Measurements from ENCODE around the gene MACROD2.
"Not testable (repeated sequence)": the region's sequence is repeated elsewhere in the genome, so short reads cannot be mapped to it uniquely, and the experiment has no call there.

Gene MACROD2

DNA sequence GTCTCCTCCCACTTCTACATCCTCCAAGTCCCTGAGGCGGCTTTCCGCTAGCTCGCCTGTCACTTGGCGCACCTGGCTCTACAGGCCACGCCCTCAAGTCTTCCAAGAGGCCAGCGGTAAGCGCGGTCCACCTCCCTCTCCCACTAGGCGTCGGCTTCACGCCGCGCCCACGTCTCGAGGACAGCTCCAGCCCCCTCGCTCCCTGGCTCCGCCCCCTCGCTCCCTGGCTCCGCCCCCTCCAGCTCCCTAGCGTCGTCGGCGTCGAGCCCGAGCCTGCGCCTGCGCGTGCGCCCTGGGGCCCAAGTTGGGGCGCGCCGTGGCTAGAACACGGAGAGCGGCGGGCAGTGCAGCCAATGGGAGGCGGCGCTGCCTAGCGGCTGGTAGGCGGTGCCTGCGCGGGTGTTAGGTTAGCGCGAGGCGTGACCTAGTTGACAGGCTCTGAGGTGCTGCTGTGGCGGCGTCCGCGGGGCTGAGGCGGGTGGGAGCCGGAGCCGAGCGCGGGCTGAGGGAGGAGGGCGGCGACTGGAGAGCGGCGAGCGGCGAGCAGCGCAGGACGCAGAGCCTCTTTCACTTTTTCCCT lies at the start of gene MACROD2:
TSS of gene MACROD2 (plus strand) at position 431 of the 580 bp plus-strand sequence.
- DNase-seq (ENCODE audit: low read depth in 4 of 4, low spot score in 1 of 4) = peak in 3 of 4 experiments; percentile 1 to 19 (median 13)

DNA sequence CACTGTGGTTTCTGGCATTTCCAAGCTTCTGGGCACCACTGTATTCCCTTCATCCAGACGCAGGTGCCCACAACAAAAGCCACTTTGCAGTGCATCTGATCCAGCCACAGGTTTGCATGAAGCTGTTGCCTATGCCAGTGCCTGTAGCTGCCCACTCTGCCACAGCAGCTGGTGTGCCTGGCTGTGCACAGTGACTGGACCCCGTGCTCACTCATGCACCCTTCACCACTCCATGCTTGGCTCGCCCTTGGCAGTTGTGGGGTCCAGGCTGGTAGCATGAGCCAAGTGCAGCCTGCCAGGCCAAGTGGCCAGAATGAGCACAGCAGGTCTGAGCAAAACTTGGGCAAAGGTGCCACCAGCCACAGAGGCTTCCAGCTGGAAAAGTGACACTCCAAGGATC lies 47.6 kb upstream of the MACROD2 start:
- no peak for DNase-seq (ENCODE audit: low read depth in 4 of 4, low spot score in 1 of 4)

DNA sequence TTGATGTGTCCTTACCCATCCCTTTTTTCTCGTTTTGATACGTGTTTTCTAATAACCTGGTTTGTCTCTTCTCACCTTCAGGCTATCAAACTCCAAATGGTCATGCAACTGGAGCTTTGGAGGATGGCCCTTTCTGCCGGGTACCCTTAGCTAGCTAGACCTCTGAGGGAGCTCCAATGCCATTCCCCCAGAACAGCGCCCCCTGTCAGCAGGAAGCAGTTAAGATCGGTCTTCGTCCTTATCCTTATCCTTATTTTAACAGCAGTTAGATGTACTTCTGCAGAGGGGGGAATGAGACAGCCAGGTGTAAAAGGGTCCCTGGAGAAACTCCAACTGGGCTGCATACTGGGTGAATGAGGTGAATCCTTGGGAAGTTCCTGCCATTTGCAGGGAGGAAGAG lies 42.1 kb upstream of the MACROD2 start:
- no peak for DNase-seq (ENCODE audit: low read depth in 4 of 4, low spot score in 1 of 4)

- no peak for DNase-seq (ENCODE audit: low read depth in 4 of 4, low spot score in 1 of 4)
These were observed 35.2 kb upstream of the MACROD2 start for GRCh38 chr20:13960119-13960518.

DNA sequence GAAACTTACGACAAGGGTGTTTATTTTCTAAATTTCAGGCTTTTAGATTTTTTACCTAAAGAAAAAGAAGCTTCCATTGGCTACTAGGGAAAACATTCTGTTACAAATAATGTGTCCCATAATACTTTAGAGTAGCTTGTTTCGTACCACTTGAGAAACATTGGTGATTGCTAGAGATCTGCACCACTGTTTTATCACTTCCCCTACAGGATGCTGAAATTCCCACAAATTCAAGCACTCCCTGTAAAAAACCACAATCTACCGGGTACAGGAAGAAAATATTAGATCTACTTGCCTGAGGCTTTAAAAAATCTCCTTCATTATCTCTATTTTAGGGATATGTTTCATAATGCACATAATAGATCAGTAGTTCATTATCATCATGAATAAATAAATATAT lies 34.8 kb upstream of the MACROD2 start:
- DNase-seq (ENCODE audit: low read depth in 4 of 4, low spot score in 1 of 4) = no peak

DNA sequence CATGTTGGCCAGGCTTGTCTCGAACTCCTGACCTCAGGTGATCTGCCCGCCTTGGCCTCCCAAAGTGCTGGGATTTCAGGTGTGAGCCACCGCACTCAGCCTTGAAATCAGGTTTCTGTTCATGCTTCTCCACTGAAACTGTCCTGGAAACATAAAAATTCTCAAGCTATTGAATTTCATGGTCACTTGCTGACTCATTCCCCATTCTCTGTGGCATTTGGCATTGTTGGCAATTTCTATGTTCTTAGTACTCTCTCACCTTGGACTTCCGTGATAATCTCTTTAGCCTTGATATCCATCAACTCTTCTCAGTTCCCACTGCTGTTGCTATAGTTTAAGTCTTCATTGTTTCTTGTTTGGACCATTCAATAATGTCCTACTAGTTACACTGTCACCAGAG lies 11.1 kb upstream of the MACROD2 start:
- no peak for DNase-seq (ENCODE audit: low read depth in 4 of 4, low spot score in 1 of 4)

- no peak for DNase-seq (ENCODE audit: low read depth in 4 of 4, low spot score in 1 of 4)
These were observed 4.9 kb upstream of the MACROD2 start, which contains the start of gene SEL1L2 for GRCh38 chr20:13990465-13990864. SEL1L2 (minus strand) TSS chr20:13990614; CDS start chr20:13990534, 80 bp downstream.

- DNase-seq (ENCODE audit: low read depth in 4 of 4, low spot score in 1 of 4) = no peak
These were observed 4.0 kb upstream of the MACROD2 start for GRCh38 chr20:13991311-13991710.

DNA sequence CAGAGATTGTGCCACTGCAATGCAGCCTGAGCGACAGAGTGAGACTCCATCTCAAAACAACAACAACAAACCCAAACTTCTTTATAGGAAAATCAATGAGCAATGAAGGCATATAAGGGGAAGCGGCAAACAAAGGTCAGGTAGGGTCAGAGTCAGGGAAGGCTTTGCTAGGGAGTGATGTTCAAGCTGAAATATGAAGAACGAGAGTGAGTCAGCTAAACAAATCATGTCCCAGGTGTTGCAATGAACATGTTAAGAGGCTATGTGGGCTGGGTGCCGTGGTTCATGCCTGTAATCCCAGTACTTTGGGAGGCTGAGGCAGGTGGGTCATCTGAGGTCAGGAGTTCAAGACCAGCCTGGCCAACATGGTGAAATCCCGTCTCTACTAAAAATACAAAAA lies 3.4 kb upstream of the MACROD2 start:
- not testable (repeated sequence) for DNase-seq (ENCODE audit: low read depth in 4 of 4, low spot score in 1 of 4)

- DNase-seq (ENCODE audit: low read depth in 4 of 4, low spot score in 1 of 4) = no peak
These were observed 525 bp downstream of the MACROD2 start for GRCh38 chr20:13995841-13996240.

DNA sequence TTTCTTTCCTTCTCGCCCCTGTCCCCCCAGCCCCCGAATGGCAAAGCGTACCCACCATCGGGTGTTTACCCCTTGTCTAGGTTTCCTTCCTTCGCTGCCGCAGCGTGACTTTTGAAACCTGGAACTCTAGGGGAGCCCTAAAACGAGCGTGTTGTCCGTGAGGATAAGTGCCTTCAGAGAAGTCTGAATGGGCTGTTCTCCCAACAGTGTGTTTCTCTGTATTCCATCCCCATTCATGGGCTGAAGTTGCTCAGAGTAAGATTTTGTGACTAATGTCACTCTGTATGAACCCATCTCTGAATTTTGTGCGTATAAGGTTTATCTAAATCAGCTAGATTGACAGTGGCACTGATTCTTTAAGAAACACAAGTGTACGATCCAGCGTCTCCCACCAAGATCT lies 949 bp downstream of the MACROD2 start:
- no peak for DNase-seq (ENCODE audit: low read depth in 4 of 4, low spot score in 1 of 4)

DNA sequence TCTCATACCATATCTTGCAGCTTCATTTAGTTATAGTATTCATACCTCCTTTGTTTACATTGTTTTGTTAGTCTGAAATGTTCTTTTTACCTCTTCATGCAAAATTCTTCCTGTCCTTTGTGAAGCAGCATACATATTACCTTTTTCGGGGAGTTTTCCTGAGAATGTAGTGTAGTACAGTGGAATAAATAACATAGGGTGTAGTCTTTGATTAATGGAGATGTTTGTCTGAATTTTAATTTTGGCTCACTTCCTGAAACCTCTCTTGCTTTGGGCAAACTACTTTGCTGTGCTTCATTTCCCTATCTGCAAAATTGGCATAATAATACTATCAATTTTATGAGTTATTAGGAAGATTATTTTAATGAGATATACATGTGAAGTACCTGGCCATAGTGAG lies 5.6 kb downstream of the MACROD2 start:
- no peak for DNase-seq (ENCODE audit: low read depth in 4 of 4, low spot score in 1 of 4)

GRCh38 chr20:14005996-14006395 lies 10.7 kb downstream of the MACROD2 start:
- no peak for DNase-seq (ENCODE audit: low read depth in 4 of 4, low spot score in 1 of 4)

- no peak for DNase-seq (ENCODE audit: low read depth in 4 of 4, low spot score in 1 of 4)
These were observed 13.9 kb downstream of the MACROD2 start for GRCh38 chr20:14009208-14009607.

GRCh38 chr20:14012671-14013070 lies 17.4 kb downstream of the MACROD2 start:
- no peak for DNase-seq (ENCODE audit: low read depth in 4 of 4, low spot score in 1 of 4)

DNA sequence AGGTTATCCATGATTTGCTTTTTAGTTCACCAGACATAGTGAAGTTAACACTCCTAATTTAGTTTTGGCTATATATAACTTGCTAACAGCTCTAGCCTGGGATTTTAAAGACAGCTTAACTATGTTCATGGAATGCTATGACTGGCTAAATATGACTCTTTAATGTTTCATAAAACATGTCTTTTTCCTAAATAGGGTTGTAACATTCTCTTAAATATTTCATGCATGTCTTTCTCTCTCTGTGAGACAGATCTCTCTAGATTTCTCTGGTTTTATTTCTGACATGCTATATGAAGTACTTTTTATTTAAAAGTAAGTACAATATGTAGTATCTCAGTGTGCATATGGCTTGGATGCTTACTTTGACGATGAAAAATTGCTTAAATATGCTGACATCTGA lies 35.7 kb downstream of the MACROD2 start:
- no peak for DNase-seq (ENCODE audit: low read depth in 4 of 4, low spot score in 1 of 4)

DNA sequence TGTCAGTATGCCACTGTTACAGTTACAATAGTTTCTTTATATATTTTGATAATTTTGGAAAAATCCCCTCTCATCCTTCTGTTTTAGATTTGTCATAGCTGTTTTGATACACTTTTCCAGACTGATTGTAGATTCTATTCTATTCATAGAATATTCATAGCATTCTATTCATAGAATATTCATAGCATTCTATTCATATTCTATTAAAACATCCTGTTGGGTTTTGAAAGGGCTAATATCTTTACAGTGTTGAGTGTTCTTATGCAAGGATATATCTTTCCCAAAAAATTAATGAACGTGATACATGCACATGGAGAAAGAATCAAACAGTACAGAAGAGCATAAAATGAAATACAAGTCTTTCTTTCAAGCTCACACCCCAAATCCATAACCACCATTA lies 38.0 kb downstream of the MACROD2 start:
- DNase-seq (ENCODE audit: low read depth in 4 of 4, low spot score in 1 of 4) = no peak

GRCh38 chr20:14036567-14036966 lies 41.3 kb downstream of the MACROD2 start:
- no peak for DNase-seq (ENCODE audit: low read depth in 4 of 4, low spot score in 1 of 4)

- not testable (repeated sequence) for DNase-seq (ENCODE audit: low read depth in 4 of 4, low spot score in 1 of 4)
These were observed 49.5 kb downstream of the MACROD2 start for GRCh38 chr20:14044712-14045276.

DNA sequence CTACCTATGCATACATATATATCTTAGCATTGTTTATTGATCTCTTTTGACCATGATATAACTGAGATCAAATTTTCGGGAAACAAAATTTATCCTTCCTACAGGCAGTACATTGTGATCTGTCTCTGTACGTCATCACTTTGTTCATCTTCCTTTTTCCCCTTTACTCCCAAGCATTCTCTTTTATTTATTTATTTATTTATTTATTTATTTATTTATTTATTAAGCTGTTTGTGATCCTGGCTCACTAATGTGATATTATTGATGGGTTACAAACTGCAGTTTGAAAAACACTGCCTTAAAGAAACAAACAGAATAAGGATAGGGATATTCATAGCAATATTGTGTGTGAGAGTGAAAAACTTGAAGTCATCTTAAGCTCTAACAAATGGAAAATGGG lies 51.2 kb downstream of the MACROD2 start:
- no peak for DNase-seq (ENCODE audit: low read depth in 4 of 4, low spot score in 1 of 4)

- DNase-seq (ENCODE audit: low read depth in 4 of 4, low spot score in 1 of 4) = no peak
These were observed 53.8 kb downstream of the MACROD2 start for GRCh38 chr20:14049111-14049510.

- DNase-seq (ENCODE audit: low read depth in 4 of 4, low spot score in 1 of 4) = no peak
These were observed 56.1 kb downstream of the MACROD2 start for GRCh38 chr20:14051454-14051853.

- no peak for DNase-seq (ENCODE audit: low read depth in 4 of 4, low spot score in 1 of 4)
These were observed 59.9 kb downstream of the MACROD2 start for GRCh38 chr20:14055127-14055742.
